IMR-90 (cell line): ENCODE data around the gene CRIP1. TPM values are rescaled to one million over a fixed set of nuclear protein-coding genes. Genes with fewer than 3 reads are reported as not detected.

ENCODE experiments used
- ATAC-seq: fragments of 200-7000 bp; cut with Tn5 transposase; 2 replicates; pipeline ENCODE4 v1.9.1; 2020; ENCODE audit warnings: low read depth, mild to moderate bottlenecking, moderate library complexity
- BruUV-seq: library from RNA; stranded (reverse); fragments of 400-500 nt; replicated peaks from 2 replicates; lab custom pipeline; 2021; lab: Mats Ljungman, UMichigan
- CTCF ChIA-PET: fragments of 300-600 bp; formaldehyde crosslinking; extraction: SDS; loops from one replicate; lab custom pipeline; 2021; ENCODE audit warnings: antibody characterized with exemption; lab: Yijun Ruan, JAX
- POLR2A ChIA-PET: fragments of 300-600 bp; sonication (Branson Sonifier 250); formaldehyde crosslinking; loops from one replicate; lab custom pipeline; 2022; ENCODE audit warnings: antibody characterized with exemption; ENCODE audit not compliant: unreplicated experiment; lab: Charles Lee
- DNase-seq: peaks from one replicate; pipeline ENCODE4 v3.0.0; 2013
- H2AFZ ChIP-seq: replicated peaks from 2 replicates; pipeline ENCODE3; 2013; ENCODE audit warnings: low read length, mild to moderate bottlenecking; ENCODE audit not compliant: poor library complexity
- H2AK5ac ChIP-seq: 2 replicates; pipeline ENCODE4 v1.6.1; 2013; ENCODE audit warnings: low read depth, low read length, inconsistent platforms
- H2AK9ac ChIP-seq: replicated peaks from 2 replicates; pipeline ENCODE3; 2013; ENCODE audit warnings: mild to moderate bottlenecking, low read depth, low read length, moderate library complexity; ENCODE audit not compliant: poor library complexity
- H2BK120ac ChIP-seq: 2 replicates; pipeline ENCODE4 v1.6.1; 2013; ENCODE audit warnings: low read depth, low read length, inconsistent platforms
- H2BK15ac ChIP-seq: 3 replicates; pipeline ENCODE4 v1.6.1; 2013; ENCODE audit warnings: low read depth, low read length, inconsistent platforms
- H2BK20ac ChIP-seq: 2 replicates; pipeline ENCODE4 v1.6.1; 2013; ENCODE audit warnings: low read depth, mild to moderate bottlenecking, inconsistent platforms, low read length, moderate library complexity
- H2BK5ac ChIP-seq: 2 replicates; pipeline ENCODE4 v1.6.1; 2013; ENCODE audit warnings: mild to moderate bottlenecking, low read depth, low read length, inconsistent platforms; ENCODE audit not compliant: poor library complexity, severe bottlenecking
- H3K14ac ChIP-seq: replicated peaks from 2 replicates; pipeline ENCODE4 v1.6.1; 2013; ENCODE audit warnings: low read depth, low read length, inconsistent platforms
- H3K18ac ChIP-seq: 2 replicates; pipeline ENCODE4 v1.6.1; 2013; ENCODE audit warnings: low read depth, low read length, control low read depth
- H3K23ac ChIP-seq: 2 replicates; pipeline ENCODE4 v1.6.1; 2013; ENCODE audit warnings: low read depth, low read length, inconsistent platforms
- H3K27ac ChIP-seq: 2 replicates; pipeline ENCODE4 v1.5.1; 2013; ENCODE audit warnings: mild to moderate bottlenecking, control low read depth, low read length; ENCODE audit not compliant: insufficient read depth
- H3K27me3 ChIP-seq: 2 replicates; pipeline ENCODE4 v1.6.1; 2013; ENCODE audit warnings: low read length; ENCODE audit not compliant: control insufficient read depth, insufficient read depth
- H3K36me3 ChIP-seq: 2 replicates; pipeline ENCODE4 v1.6.1; 2013; ENCODE audit warnings: low read length, mixed read lengths; ENCODE audit not compliant: control insufficient read depth, insufficient read depth
- H3K4ac ChIP-seq: 2 replicates; pipeline ENCODE4 v1.6.1; 2013; ENCODE audit warnings: low read depth, low read length, inconsistent platforms
- H3K4me1 ChIP-seq: 2 replicates; pipeline ENCODE4 v1.6.1; 2013; ENCODE audit warnings: low read length, mixed read lengths; ENCODE audit not compliant: control insufficient read depth, insufficient read depth
- H3K4me2 ChIP-seq: 2 replicates; pipeline ENCODE4 v1.6.1; 2013; ENCODE audit warnings: low read depth, mild to moderate bottlenecking, control low read depth, low read length, moderate library complexity
- H3K4me3 ChIP-seq: 2 replicates; pipeline ENCODE4 v1.5.1; 2013; ENCODE audit warnings: low read depth, mild to moderate bottlenecking, control low read depth, low read length, moderate library complexity; ENCODE audit not compliant: insufficient read depth
- H3K56ac ChIP-seq: 2 replicates; pipeline ENCODE4 v1.6.1; 2013; ENCODE audit warnings: low read length, inconsistent platforms; ENCODE audit not compliant: insufficient read depth; ENCODE audit errors: extremely low read depth
- H3K79me1 ChIP-seq, 2 experiments: 2 replicates each; pipeline ENCODE4 v1.6.1; 2013; ENCODE audit warnings: low read length in 2 of 2, inconsistent platforms in 1 of 2, low read depth in 1 of 2
- H3K9ac ChIP-seq: 2 replicates; pipeline ENCODE4 v1.6.1; 2013; ENCODE audit warnings: low read depth, low read length, control low read depth
- H3K9me1 ChIP-seq: 2 replicates; pipeline ENCODE4 v1.6.1; 2013; ENCODE audit warnings: low read length, inconsistent platforms; ENCODE audit not compliant: insufficient read depth
- H3K9me3 ChIP-seq: 2 replicates; pipeline ENCODE4 v1.6.1; 2013; ENCODE audit warnings: low read length; ENCODE audit not compliant: control insufficient read depth, insufficient read depth
- H4K20me1 ChIP-seq: 2 replicates; pipeline ENCODE4 v1.6.1; 2013; ENCODE audit warnings: low read length, inconsistent platforms; ENCODE audit not compliant: insufficient read depth
- H4K5ac ChIP-seq: 2 replicates; pipeline ENCODE4 v1.6.1; 2013; ENCODE audit warnings: mild to moderate bottlenecking, low read depth, low read length, control low read depth
- H4K8ac ChIP-seq, 2 experiments: 2 replicates each; pipeline ENCODE4 v1.6.1; 2013; ENCODE audit warnings: low read depth in 2 of 2, low read length in 2 of 2, control low read depth in 1 of 2, inconsistent platforms in 1 of 2
- H4K91ac ChIP-seq: 2 replicates; pipeline ENCODE4 v1.6.1; 2013; ENCODE audit warnings: low read depth, low read length, inconsistent platforms; ENCODE audit not compliant: insufficient read depth
- BHLHE40 ChIP-seq: fragments of 150-350 bp; IDR thresholded peaks from 2 replicates; pipeline ENCODE4 v1.6.1; 2016; ENCODE audit warnings: mild to moderate bottlenecking, low read depth, low read length
- MAFK ChIP-seq: IDR thresholded peaks from 2 replicates; pipeline ENCODE4 v1.6.1; 2012; ENCODE audit warnings: low read depth, low read length, improper control_type of control experiment
- WGBS, 2 experiments: methylation state at CpG; one replicate each; pipeline versions ENCODE4 v1.1.5 to v1.1.7; 2013; ENCODE audit warnings: missing lambda C conversion rate in 2 of 2; ENCODE audit not compliant: insufficient read length in 1 of 2; ENCODE audit errors: extremely low coverage in 2 of 2; 5-methylcytosine and 5-hydroxymethylcytosine counted together
- dilution Hi-C: fragments of 300-500 bp; cut with HindIII; formaldehyde crosslinking; loops from one replicate; pipeline ENCODE4 v1.14.3; 2018; ENCODE audit warnings: low sequenced_read_pairs; ENCODE audit not compliant: unreplicated experiment
- in situ Hi-C: fragments of 300-500 bp; cut with MboI; formaldehyde crosslinking; loops from 3 replicates; pipeline ENCODE4 v1.14.3; 2019; ENCODE audit warnings: low sequenced_read_pairs, inconsistent platforms, mixed read lengths
- intact Hi-C: fragments of 100-400 bp; cut with micrococcal nuclease; formaldehyde crosslinking; loops from 2 replicates; pipeline ENCODE4 v1.10.0; 2022
- polyA plus RNA-seq, 3 experiments: library from polyadenylated mRNA; depleted of rRNA; stranded (reverse); fragments of >200 nt; gene quantifications; 2 replicates each; pipeline ENCODE4 v1.2.3, GENCODE V29; 2012; ENCODE audit warnings: low replicate concordance in 1 of 3
- total RNA-seq: library from RNA; depleted of rRNA; stranded (reverse); fragments of >200 nt; gene quantifications from 2 replicates; pipeline ENCODE4 v1.2.3, GENCODE V29; 2012

CRIP1 gene
- total and polyA plus RNA-seq, 2 of the 4 experiments (the other 2 are of a cell fraction) = 0.21 TPM; not detected in 1

GRCh38 chr14:105526776-105527380, 40.2 kb downstream of the CRIP1 start:
- H3K36me3 ChIP-seq = no peaks in the 10 kb centered on the region
- peak; percentile 1; the same call in 1 of the 2 replicates for ATAC-seq
- BruUV-seq = no TSS peak
- no peak overlapping the region for H2BK5ac ChIP-seq
- no peak overlapping the region for H2AK5ac ChIP-seq
- H3K9me3 ChIP-seq = no peaks in the 10 kb centered on the region
- H3K9ac ChIP-seq = peak overlapping the region; percentile 46
- no peak overlapping the region for H3K23ac ChIP-seq
- no peak overlapping the region for H3K4ac ChIP-seq
- H3K27me3 ChIP-seq = no peaks in the 10 kb centered on the region; the same call in 1 of the 2 replicates
- peak overlapping the region; percentile 57 for H3K4me3 ChIP-seq
- WGBS, 2 experiments = 4% methylated on average over 9 of the region's 48 CpGs; no CpG with 5 or more reads in 1 of the 2 experiments
- no peak overlapping the region for H4K91ac ChIP-seq
- no peak overlapping the region for H2BK20ac ChIP-seq
- H3K79me1 ChIP-seq = no peaks in the 10 kb centered on the region
- H2AFZ ChIP-seq = peak overlapping the region; percentile 96
- H3K4me1 ChIP-seq = peaks cover 9% of the 10 kb centered on the region; the same call in 1 of the 2 replicates
- H3K18ac ChIP-seq = no peak overlapping the region
- 0 out of 2 replicates have a peak, but pooled peaks cover 3% of the 10 kb centered on the region for H4K20me1 ChIP-seq
- H2BK120ac ChIP-seq = no peak overlapping the region
- intact Hi-C loops = loop anchor here (5.0 kb wide), 1 partner anchor 35 kb away; the partner anchor contains the start of gene TEDC1
- no peak overlapping the region for H3K56ac ChIP-seq
- no peak for DNase-seq
- H2BK15ac ChIP-seq = no peak overlapping the region
- H4K5ac ChIP-seq = no peak overlapping the region
- H3K4me2 ChIP-seq = peak overlapping the region; percentile 83
- H3K9me1 ChIP-seq = no peaks in the 10 kb centered on the region
- no peak overlapping the region for H3K27ac ChIP-seq
- peak overlapping the region; percentile 85 for H2AK9ac ChIP-seq
- H3K14ac ChIP-seq = 0 out of 2 replicates have a peak overlapping the region, but pooled peaks have one; percentile 3
- in situ Hi-C loops = no loop called here
- ChIA-PET CTCF (no interaction called here), POLR2A (no interaction called here)
- no peak overlapping the region for H4K8ac ChIP-seq
- TF ChIP-seq BHLHE40 = no peak
- no peak for TF ChIP-seq MAFK
- dilution Hi-C loops = no loop called here
